Neural cell (in vitro differentiated cells): Measurements from ENCODE around the gene TIAM1. TPM values are rescaled to one million over a fixed set of nuclear protein-coding genes. Genes with fewer than 3 reads are reported as not detected.

ENCODE experiments used
- H2AFZ ChIP-seq: fragments of 200-600, 300-800 bp; sonication (generic), shearing (Covaris generic); 2 replicates; pipeline ENCODE4 v1.6.0; 2014; ENCODE audit warnings: low read depth, mild to moderate bottlenecking, antibody characterized with exemption, low read length, moderate library complexity
- H3F3A ChIP-seq: fragments of 200-600 bp; shearing (Covaris generic); 2 replicates; pipeline ENCODE4 v1.6.1; 2016; ENCODE audit warnings: mild to moderate bottlenecking, moderate library complexity, mixed read lengths, antibody characterized with exemption, low read length; ENCODE audit not compliant: insufficient read depth, poor library complexity, severe bottlenecking
- H3K27ac ChIP-seq: fragments of 200-600, 300-800 bp; sonication (generic), shearing (Covaris generic); 2 replicates; pipeline ENCODE4 v1.5.1; 2014; ENCODE audit warnings: mild to moderate bottlenecking, low read length, moderate library complexity
- H3K27me3 ChIP-seq: fragments of 300-800, 200-600 bp; sonication (generic), shearing (Covaris generic); 2 replicates; pipeline ENCODE4 v1.6.0; 2014; ENCODE audit warnings: mild to moderate bottlenecking, low read depth, low read length, moderate library complexity; ENCODE audit not compliant: insufficient read depth
- H3K36me3 ChIP-seq: fragments of 300-800, 200-600 bp; sonication (generic), shearing (Covaris generic); 2 replicates; pipeline ENCODE4 v1.5.1; 2014; ENCODE audit warnings: mild to moderate bottlenecking, antibody characterized with exemption, low read length, moderate library complexity; ENCODE audit not compliant: insufficient read depth
- H3K4me2 ChIP-seq: fragments of 300-800, 200-600 bp; sonication (generic), shearing (Covaris generic); 2 replicates; pipeline ENCODE4 v1.6.0; 2014; ENCODE audit warnings: mild to moderate bottlenecking, low read length
- H3K4me3 ChIP-seq: fragments of 300-800, 200-600 bp; sonication (generic), shearing (Covaris generic); 2 replicates; pipeline ENCODE4 v1.5.1; 2014; ENCODE audit warnings: mild to moderate bottlenecking, low read length, moderate library complexity
- H3K79me2 ChIP-seq: fragments of 200-600 bp; shearing (Covaris generic); replicated peaks from 2 replicates; pipeline ENCODE4 v1.6.0; 2014; ENCODE audit warnings: mild to moderate bottlenecking, low read length, moderate library complexity; ENCODE audit not compliant: insufficient read depth
- H3K9ac ChIP-seq: fragments of 300-800, 200-600 bp; sonication (generic), shearing (Covaris generic); 2 replicates; pipeline ENCODE4 v1.6.1; 2016; ENCODE audit warnings: mild to moderate bottlenecking, low read length, mixed read lengths
- H3K9me2 ChIP-seq: fragments of 200-600 bp; shearing (Covaris generic); 2 replicates; pipeline ENCODE4 v1.6.1; 2016; ENCODE audit warnings: mild to moderate bottlenecking, low read length, mixed read lengths; ENCODE audit not compliant: insufficient read depth
- H3K9me3 ChIP-seq: fragments of 200-600, 300-800 bp; sonication (generic), shearing (Covaris generic); 2 replicates; pipeline ENCODE4 v1.6.1; 2016; ENCODE audit warnings: mild to moderate bottlenecking, mixed run types, low read length, moderate library complexity, mixed read lengths
- H4K20me1 ChIP-seq: fragments of 200-600 bp; shearing (Covaris generic); 2 replicates; pipeline ENCODE4 v1.6.1; 2016; ENCODE audit warnings: mild to moderate bottlenecking, mixed run types; ENCODE audit not compliant: insufficient read depth
- EP300 ChIP-seq: fragments of 450-650 bp; conservative IDR thresholded peaks from 2 replicates; pipeline ENCODE4 v1.6.1; 2014; ENCODE audit warnings: antibody characterized with exemption, mild to moderate bottlenecking, moderate library complexity; ENCODE audit not compliant: poor library complexity, severe bottlenecking
- EZH2 ChIP-seq: fragments of 200-600, 300-800 bp; shearing (Covaris generic), sonication (generic); IDR thresholded peaks from 2 replicates; pipeline ENCODE4 v1.6.1; 2014; ENCODE audit warnings: antibody characterized with exemption, low read length, borderline replicate concordance, mild to moderate bottlenecking; ENCODE audit not compliant: insufficient read depth, poor library complexity, severe bottlenecking
- MXI1 ChIP-seq: fragments of 450-650 bp; conservative IDR thresholded peaks from 2 replicates; pipeline ENCODE4 v1.6.1; 2014; ENCODE audit warnings: antibody characterized with exemption, mild to moderate bottlenecking; ENCODE audit not compliant: poor library complexity, severe bottlenecking
- POLR2AphosphoS5 ChIP-seq: IDR thresholded peaks from 2 replicates; pipeline ENCODE4 v1.6.1; 2012
- RAD21 ChIP-seq: fragments of 450-650 bp; conservative IDR thresholded peaks from 2 replicates; pipeline ENCODE4 v1.6.1; 2014; ENCODE audit warnings: antibody characterized with exemption, mild to moderate bottlenecking, moderate library complexity
- SMC3 ChIP-seq: fragments of 450-650 bp; conservative IDR thresholded peaks from 2 replicates; pipeline ENCODE4 v1.6.1; 2014; ENCODE audit warnings: antibody characterized with exemption, mild to moderate bottlenecking, moderate library complexity; ENCODE audit not compliant: poor library complexity
- TAF1 ChIP-seq: IDR thresholded peaks from 2 replicates; pipeline ENCODE4 v1.6.1; 2012; ENCODE audit warnings: low read depth
- polyA plus RNA-seq: library from polyadenylated mRNA; depleted of rRNA; stranded (reverse); fragments of >200 nt; gene quantifications from 2 replicates; pipeline ENCODE4 v1.2.3, GENCODE V29; 2014
- TF ChIP-seq, protein P1 (sequence below): fragments of 450-650 bp; IDR thresholded peaks from 2 replicates; pipeline ENCODE4 v1.5.1; 2014; ENCODE audit warnings: antibody characterized with exemption, mild to moderate bottlenecking, moderate library complexity; ENCODE audit not compliant: poor library complexity, severe bottlenecking
- TF ChIP-seq, protein P2 (sequence below): IDR thresholded peaks from 2 replicates; pipeline ENCODE4 v1.6.1; 2012; ENCODE audit warnings: borderline replicate concordance

TIAM1 gene
- polyA plus RNA-seq, 1 donor from 2014 or later, result 13.2 TPM

DNA sequence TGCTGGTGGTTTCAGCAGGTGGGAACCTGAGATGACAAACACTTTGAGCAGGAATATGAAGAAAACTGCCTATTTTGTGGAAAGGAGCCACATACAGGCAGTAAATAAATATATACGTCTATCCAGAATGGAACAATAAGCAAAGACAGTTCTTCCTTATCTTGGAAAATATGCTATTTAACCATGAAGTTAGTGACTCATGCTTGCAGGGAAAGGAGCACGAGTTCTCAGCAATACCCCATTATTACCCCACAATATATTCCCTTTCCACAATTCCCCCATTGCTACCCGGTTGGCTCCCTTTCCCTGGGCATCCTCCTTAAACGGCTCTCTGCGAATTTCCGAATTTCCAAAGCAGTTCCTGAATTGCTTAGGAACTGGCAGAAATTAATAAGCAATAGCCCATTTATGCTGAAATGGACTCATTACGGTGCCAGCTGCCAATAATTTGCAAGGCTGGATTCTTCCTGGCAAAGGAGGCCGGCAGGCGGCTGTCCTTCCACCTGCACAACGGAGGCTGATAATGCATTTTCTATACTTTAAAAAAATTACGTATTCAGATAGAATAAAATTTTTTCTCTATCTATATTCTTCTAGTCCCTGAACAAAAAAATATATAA, 65.4 kb downstream of the TIAM1 start:
- H3K27ac ChIP-seq, result no peak overlapping the region
- H3K4me3 ChIP-seq, result no peak overlapping the region
- H3K27me3 ChIP-seq, result no peaks in the 10 kb centered on the region
- no peaks in the 10 kb centered on the region for H3K79me2 ChIP-seq
- H3K4me2 ChIP-seq, result no peak overlapping the region
- H3K36me3 ChIP-seq, result no peaks in the 10 kb centered on the region
- H2AFZ ChIP-seq, result no peak overlapping the region
- TF ChIP-seq, protein P1, sequence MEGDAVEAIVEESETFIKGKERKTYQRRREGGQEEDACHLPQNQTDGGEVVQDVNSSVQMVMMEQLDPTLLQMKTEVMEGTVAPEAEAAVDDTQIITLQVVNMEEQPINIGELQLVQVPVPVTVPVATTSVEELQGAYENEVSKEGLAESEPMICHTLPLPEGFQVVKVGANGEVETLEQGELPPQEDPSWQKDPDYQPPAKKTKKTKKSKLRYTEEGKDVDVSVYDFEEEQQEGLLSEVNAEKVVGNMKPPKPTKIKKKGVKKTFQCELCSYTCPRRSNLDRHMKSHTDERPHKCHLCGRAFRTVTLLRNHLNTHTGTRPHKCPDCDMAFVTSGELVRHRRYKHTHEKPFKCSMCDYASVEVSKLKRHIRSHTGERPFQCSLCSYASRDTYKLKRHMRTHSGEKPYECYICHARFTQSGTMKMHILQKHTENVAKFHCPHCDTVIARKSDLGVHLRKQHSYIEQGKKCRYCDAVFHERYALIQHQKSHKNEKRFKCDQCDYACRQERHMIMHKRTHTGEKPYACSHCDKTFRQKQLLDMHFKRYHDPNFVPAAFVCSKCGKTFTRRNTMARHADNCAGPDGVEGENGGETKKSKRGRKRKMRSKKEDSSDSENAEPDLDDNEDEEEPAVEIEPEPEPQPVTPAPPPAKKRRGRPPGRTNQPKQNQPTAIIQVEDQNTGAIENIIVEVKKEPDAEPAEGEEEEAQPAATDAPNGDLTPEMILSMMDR, result no peak
- TF ChIP-seq SMC3 (no peak), TAF1 (no peak), MXI1 (no peak), EZH2 (no peak), POLR2AphosphoS5 (no peak), EP300 (no peak), RAD21 (no peak)
- TF ChIP-seq, protein P2, sequence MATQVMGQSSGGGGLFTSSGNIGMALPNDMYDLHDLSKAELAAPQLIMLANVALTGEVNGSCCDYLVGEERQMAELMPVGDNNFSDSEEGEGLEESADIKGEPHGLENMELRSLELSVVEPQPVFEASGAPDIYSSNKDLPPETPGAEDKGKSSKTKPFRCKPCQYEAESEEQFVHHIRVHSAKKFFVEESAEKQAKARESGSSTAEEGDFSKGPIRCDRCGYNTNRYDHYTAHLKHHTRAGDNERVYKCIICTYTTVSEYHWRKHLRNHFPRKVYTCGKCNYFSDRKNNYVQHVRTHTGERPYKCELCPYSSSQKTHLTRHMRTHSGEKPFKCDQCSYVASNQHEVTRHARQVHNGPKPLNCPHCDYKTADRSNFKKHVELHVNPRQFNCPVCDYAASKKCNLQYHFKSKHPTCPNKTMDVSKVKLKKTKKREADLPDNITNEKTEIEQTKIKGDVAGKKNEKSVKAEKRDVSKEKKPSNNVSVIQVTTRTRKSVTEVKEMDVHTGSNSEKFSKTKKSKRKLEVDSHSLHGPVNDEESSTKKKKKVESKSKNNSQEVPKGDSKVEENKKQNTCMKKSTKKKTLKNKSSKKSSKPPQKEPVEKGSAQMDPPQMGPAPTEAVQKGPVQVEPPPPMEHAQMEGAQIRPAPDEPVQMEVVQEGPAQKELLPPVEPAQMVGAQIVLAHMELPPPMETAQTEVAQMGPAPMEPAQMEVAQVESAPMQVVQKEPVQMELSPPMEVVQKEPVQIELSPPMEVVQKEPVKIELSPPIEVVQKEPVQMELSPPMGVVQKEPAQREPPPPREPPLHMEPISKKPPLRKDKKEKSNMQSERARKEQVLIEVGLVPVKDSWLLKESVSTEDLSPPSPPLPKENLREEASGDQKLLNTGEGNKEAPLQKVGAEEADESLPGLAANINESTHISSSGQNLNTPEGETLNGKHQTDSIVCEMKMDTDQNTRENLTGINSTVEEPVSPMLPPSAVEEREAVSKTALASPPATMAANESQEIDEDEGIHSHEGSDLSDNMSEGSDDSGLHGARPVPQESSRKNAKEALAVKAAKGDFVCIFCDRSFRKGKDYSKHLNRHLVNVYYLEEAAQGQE, result no peak
- H3K9ac ChIP-seq, result no peak overlapping the region
- no peaks in the 10 kb centered on the region for H3F3A ChIP-seq
- no peaks in the 10 kb centered on the region for H3K9me2 ChIP-seq
- H4K20me1 ChIP-seq, result no peaks in the 10 kb centered on the region
- no peaks in the 10 kb centered on the region for H3K9me3 ChIP-seq

DNA sequence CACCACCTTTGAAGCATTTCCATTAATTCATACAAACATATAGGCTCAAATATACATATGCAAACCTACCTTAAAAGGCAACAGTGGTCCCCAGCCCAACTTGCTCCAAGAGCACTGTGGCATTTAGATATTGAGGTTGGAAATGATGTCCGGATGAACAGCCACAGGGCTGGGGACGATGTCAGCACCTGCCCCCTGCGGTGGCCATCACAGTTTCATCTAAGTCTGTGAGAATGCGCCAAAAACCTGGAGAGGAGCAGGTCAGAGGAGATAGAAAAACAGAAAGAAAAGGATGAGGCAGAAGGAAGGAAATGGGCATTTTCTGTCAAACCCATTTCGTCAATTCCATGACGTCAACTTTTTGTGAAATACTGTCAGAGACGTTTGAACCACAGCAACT, 67.4 kb downstream of the TIAM1 start:
- no peaks in the 10 kb centered on the region for H4K20me1 ChIP-seq
- no peak overlapping the region for H3K9ac ChIP-seq
- no peaks in the 10 kb centered on the region for H3K27me3 ChIP-seq
- H3K79me2 ChIP-seq, result no peaks in the 10 kb centered on the region
- H3K9me2 ChIP-seq, result no peaks in the 10 kb centered on the region
- no peak overlapping the region for H3K4me2 ChIP-seq
- no peak overlapping the region for H3K4me3 ChIP-seq
- no peaks in the 10 kb centered on the region for H3K36me3 ChIP-seq
- no peak for TF ChIP-seq TAF1
- no peak for TF ChIP-seq POLR2AphosphoS5
- no peak for TF ChIP-seq RAD21
- TF ChIP-seq SMC3, result no peak
- TF ChIP-seq MXI1, result no peak
- TF ChIP-seq, protein P2, result no peak
- TF ChIP-seq EP300, result no peak
- no peak for TF ChIP-seq EZH2
- TF ChIP-seq, protein P1, result no peak
- no peak overlapping the region for H3K27ac ChIP-seq
- H3K9me3 ChIP-seq, result no peaks in the 10 kb centered on the region
- no peaks in the 10 kb centered on the region for H3F3A ChIP-seq
- no peak overlapping the region for H2AFZ ChIP-seq
